ENCODE data around the gene ATG10.
"Not testable (repeated sequence)": the region's sequence is repeated elsewhere in the genome, so short reads cannot be mapped to it uniquely, and the experiment has no call there.

ATG10 gene

DNA sequence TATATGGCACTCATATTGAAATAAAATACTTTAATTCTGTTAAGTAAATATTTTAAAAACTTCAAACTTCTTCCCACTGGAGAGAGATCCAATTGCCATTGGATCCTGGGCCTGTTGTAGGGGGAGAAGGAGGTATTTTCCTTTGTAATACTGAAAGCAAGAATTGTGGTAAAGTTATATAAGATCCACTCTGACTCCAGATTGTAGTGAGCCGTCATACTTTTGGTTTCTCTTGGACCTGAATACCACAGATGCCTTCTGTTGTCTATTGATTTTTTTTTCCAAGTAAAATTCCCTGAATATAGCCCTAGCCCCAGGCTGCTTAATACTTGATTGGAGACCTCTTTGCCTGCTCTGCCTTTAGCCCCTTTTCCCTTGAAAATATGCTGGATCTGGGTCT lies 86.9 kb downstream of the ATG10 start:
- no peak for FAIRE-seq

- FAIRE-seq: no peak
These were observed 95.0 kb downstream of the ATG10 start for GRCh38 chr5:82066791-82067190.

DNA sequence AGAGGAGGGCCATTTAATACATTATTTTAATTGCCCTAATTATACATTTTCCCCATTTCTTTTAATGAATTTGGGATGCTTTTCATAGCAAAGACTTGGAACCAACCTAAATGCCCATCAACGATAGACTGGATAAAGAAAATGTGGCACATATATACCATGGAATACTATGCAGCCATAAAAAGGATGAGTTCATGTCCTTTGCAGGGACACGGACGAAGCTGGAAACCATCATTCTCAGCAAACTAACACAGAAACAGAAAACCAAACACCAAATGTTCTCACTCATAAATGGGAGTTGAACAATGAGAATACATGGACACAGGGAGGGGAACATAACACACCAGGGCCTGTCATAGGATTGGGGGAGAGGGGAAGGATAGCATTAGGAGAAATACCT lies 96.2 kb downstream of the ATG10 start:
- not testable (repeated sequence) for FAIRE-seq

GRCh38 chr5:82068723-82069122 lies 96.9 kb downstream of the ATG10 start:
- peak; percentile 85 for FAIRE-seq

- no peak for FAIRE-seq
These were observed 100.3 kb downstream of the ATG10 start for GRCh38 chr5:82072138-82072537.

GRCh38 chr5:82073179-82073578 lies 101.4 kb downstream of the ATG10 start:
- no peak for FAIRE-seq

DNA sequence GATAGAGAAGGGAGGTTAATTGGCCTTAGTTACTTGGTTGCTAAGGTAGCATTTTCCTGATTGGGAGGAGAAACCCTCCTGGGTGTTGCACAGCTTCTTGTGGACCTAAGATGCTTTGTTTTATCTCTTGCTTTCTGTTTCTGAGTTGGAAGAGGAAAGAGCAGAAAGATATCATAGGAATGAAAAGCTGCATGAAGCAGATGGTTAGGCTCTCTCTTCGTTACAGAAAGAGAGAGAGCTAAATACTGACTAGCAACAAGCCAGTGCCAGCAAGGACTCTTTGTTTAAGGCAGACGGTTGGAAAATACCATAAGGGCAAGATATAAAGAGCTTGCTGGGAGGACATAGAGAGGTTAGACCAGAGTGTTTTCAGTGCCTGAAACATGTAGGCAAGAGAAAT lies 103.1 kb downstream of the ATG10 start:
- FAIRE-seq: no peak

DNA sequence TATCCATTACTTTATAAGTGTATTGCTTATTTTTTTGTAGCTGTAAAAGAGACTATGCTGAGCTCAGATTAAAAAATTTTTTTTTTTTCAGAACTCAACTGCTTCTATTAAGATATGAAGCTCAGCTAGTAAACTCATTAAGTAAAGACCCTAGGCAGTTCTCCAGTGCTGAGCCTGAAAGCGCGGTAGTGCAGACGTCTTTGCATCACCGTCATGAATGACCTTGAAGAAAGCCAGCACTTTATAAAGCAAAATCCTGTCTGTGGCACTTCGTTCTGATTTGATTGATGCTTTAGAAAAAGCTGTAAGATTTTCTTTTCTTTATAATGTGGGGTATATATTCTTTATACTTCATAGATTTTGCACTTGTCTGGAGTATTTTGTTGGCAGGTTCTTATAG lies 105.7 kb downstream of the ATG10 start:
- no peak for FAIRE-seq

- no peak for FAIRE-seq
These were observed 119.8 kb downstream of the ATG10 start for GRCh38 chr5:82091617-82092016.

- FAIRE-seq: no peak
These were observed 123.7 kb downstream of the ATG10 start for GRCh38 chr5:82095536-82095935.

DNA sequence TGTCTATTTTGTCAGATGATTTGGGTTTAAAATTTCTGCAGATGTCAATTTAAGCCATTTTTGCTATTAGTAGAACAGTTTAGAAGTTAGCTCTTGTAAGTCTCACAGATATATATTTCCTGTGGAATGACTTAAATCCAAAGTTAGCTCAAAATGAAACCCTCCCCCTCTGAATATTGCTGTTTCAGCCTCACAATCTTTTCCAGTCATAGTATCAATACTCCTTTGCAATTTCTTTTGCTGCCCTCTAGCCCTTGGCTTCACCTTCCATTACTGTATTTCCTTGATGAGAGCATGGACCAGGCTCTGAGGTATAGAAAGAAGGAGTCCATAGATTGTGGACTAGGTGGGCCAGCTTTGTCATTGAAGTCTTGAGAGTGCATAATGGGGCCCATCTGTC lies 124.4 kb downstream of the ATG10 start:
- no peak for FAIRE-seq

DNA sequence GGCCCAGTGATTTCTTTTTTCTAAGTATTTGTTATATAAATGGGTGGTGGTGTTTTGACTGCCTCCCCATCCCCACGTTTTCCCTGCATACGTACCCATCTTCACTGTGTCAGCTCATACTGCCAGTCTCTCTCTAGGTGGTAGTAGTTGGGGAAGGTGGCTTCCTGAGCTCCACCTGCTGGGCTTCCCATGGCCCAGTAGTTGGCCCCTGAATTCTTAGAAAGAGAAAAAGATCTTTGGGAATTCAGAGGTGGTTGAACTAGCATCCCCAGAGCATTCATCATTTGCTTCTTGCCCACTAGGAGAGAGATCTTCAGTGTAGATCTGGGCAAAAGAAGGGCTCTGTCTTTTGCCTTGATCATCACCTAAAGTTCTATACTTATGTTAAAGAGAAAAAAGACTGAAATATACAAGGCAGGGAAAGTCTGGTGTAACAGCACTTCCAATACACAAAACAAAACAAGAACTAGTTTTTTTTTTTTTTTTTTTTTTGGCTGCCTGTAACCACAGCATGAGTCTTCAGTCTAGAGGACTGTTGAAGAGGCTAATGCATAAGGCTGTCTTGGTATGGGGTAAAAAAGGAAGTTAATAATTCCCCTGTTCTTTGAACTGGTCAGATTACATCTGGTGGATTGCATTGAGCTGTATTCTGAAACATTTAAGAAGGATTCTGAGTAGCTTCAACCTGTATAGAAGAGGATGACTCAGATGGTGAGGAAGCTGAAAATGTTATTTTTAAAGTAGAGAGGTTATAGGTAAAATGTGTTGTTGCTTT lies 128.7 kb downstream of the ATG10 start:
- no peak for FAIRE-seq

- no peak for FAIRE-seq
These were observed 133.0 kb downstream of the ATG10 start for GRCh38 chr5:82104872-82105271.

- FAIRE-seq: no peak
These were observed 133.6 kb downstream of the ATG10 start for GRCh38 chr5:82105457-82105856.

DNA sequence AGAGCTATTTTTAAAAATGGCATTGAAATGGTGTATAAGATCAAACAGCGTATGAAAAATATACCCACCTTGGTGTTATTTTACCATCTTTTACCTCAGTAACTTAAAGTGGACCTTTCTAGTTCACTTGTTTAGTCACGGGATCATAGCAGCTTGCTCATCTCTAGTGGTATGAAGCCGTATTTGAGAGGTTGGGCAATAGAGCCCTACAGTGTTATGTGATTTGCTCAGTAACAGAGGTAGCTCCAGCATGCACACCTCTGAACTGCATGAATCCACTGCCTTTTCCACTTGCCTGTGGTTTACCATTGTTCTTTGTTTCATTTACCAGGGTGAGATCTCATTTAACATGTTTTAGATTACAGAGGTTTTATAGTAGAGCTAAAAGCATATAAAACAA lies 134.4 kb downstream of the ATG10 start:
- no peak for FAIRE-seq

DNA sequence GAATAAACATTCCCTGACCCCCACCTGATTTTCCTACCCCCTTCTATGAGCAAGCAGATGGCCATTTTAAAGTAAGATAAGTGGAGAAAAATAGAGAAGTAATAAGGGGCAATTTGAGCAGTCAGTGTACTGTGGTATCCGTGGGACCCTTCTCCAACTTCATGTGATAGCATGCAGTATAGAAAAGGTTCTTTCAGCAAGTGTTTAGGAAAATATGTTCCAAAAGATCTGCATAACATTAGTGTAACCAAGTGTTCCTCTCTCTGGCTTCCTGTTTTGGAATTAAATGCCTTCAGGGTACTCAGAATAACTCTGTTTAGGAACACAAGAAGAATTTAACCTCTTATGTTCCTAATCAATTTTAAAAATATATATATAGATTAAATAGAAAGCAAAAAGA lies 134.9 kb downstream of the ATG10 start:
- FAIRE-seq: no peak

- peak; percentile 92 for FAIRE-seq
These were observed 135.4 kb downstream of the ATG10 start for GRCh38 chr5:82107267-82107666.

- FAIRE-seq: no peak
These were observed 137.2 kb downstream of the ATG10 start for GRCh38 chr5:82109013-82109412.

GRCh38 chr5:82109915-82110314 lies 138.1 kb downstream of the ATG10 start:
- FAIRE-seq: not testable (repeated sequence)

- no peak for FAIRE-seq
These were observed 139.4 kb downstream of the ATG10 start for GRCh38 chr5:82111191-82111590.

DNA sequence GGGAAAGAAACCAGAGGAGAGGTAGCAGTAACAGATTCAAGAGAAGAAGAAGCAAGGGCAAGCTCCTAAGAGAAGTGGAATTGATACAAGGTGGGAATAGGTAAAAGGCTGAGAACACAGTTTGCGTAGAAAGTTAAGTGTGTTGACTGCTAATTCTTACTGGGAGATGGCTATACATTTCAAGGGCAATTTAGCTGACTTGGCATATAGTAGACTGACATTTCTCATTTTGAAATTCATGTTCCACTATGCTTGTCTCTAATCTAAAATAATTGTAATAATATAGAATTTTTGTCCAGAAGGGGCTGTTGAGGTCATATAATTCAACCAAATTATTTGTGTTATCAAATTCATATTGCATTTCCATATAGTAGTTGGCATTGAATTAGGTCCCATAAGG lies 144.0 kb downstream of the ATG10 start:
- FAIRE-seq: no peak

GRCh38 chr5:82119889-82120288 lies 148.1 kb downstream of the ATG10 start:
- FAIRE-seq: no peak

GRCh38 chr5:82129723-82130285 lies 158.0 kb downstream of the ATG10 start:
- no peak for FAIRE-seq

DNA sequence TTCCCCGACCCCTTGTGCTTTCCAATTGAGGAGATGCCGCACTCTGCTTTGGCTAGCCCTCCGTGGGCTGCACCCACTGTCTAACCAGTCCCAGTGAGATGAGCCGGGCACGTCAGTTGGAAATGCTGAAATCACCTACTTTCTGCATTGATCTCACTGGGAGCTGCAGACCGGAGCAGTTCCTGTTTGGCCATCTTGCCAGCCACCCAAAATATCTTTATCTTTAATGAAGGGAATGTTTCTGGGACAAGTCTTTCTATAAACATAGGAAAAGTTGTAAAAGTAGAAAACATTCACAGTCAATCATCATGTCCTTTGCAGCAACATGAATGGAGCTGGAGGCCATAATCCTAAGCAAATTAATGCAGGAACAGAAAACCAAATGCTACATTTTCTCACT lies 158.8 kb downstream of the ATG10 start:
- no peak for FAIRE-seq

- no peak for FAIRE-seq
These were observed 165.4 kb downstream of the ATG10 start for GRCh38 chr5:82137205-82137604.
